ENCODE measurements around the gene LMNTD2.

Gene LMNTD2

GRCh38 chr11:587978-588380 is 27.4 kb upstream of the LMNTD2 start:
- Histone ChIP-seq H4K20me1 (peaks cover 99% of the 10 kb centered on the region), H3K4me3 (no peak overlapping the region), H3K9ac (no peak overlapping the region), H3K27me3 (no peaks in the 10 kb centered on the region), H3K9me3 (no peaks in the 10 kb centered on the region), H3K36me3 (peaks cover 99% of the 10 kb centered on the region), H3K4me2 (no peak overlapping the region), H3K4me1 (no peaks in the 10 kb centered on the region), H3K27ac (no peak overlapping the region)
- TF ChIP-seq Cebpa-rat (IDR thresholded peaks at IDR 0.05) = no peak

GRCh38 chr11:587546-587945 is 27.0 kb upstream of the LMNTD2 start:
- H3K36me3 ChIP-seq = peaks cover 99% of the 10 kb centered on the region
- no peaks in the 10 kb centered on the region for H3K9me3 ChIP-seq
- no peak for TF ChIP-seq Cebpa-rat (IDR thresholded peaks at IDR 0.05)
- no peak overlapping the region for H3K27ac ChIP-seq
- H3K9ac ChIP-seq = no peak overlapping the region
- no peak overlapping the region for H3K4me3 ChIP-seq
- no peaks in the 10 kb centered on the region for H3K4me1 ChIP-seq
- peaks cover 99% of the 10 kb centered on the region for H4K20me1 ChIP-seq
- no peak overlapping the region for H3K4me2 ChIP-seq
- H3K27me3 ChIP-seq = no peaks in the 10 kb centered on the region

GRCh38 chr11:586376-587316 is 26.1 kb upstream of the LMNTD2 start:
- TF ChIP-seq Cebpa-rat (IDR thresholded peaks at IDR 0.05) = no peak
- peaks cover 100% of the 10 kb centered on the region for H4K20me1 ChIP-seq
- H3K9me3 ChIP-seq = no peaks in the 10 kb centered on the region
- peaks cover 100% of the 10 kb centered on the region for H3K36me3 ChIP-seq
- H3K4me1 ChIP-seq = no peaks in the 10 kb centered on the region
- no peaks in the 10 kb centered on the region for H3K27me3 ChIP-seq
- no peak overlapping the region for H3K9ac ChIP-seq
- H3K27ac ChIP-seq = no peak overlapping the region
- H3K4me3 ChIP-seq = no peak overlapping the region
- no peak overlapping the region for H3K4me2 ChIP-seq

- no peak overlapping the region for H3K27ac ChIP-seq
- no peaks in the 10 kb centered on the region for H3K9me3 ChIP-seq
- peaks cover 100% of the 10 kb centered on the region for H4K20me1 ChIP-seq
- no peaks in the 10 kb centered on the region for H3K27me3 ChIP-seq
- TF ChIP-seq Cebpa-rat (IDR thresholded peaks at IDR 0.05) = no peak
- H3K4me2 ChIP-seq = no peak overlapping the region
- peaks cover 99% of the 10 kb centered on the region for H3K36me3 ChIP-seq
- H3K9ac ChIP-seq = no peak overlapping the region
- H3K4me1 ChIP-seq = peaks cover 12% of the 10 kb centered on the region
- no peak overlapping the region for H3K4me3 ChIP-seq
Measured at GRCh38 chr11:584287-584686, 23.7 kb upstream of the LMNTD2 start.

- Histone ChIP-seq H3K27me3 (no peaks in the 10 kb centered on the region), H3K4me2 (no peak overlapping the region), H3K4me3 (no peak overlapping the region), H3K36me3 (peaks cover 85% of the 10 kb centered on the region), H3K9ac (no peak overlapping the region), H3K27ac (no peak overlapping the region), H3K9me3 (no peaks in the 10 kb centered on the region), H3K4me1 (peaks cover 33% of the 10 kb centered on the region), H4K20me1 (peaks cover 100% of the 10 kb centered on the region)
- TF ChIP-seq Cebpa-rat (IDR thresholded peaks at IDR 0.05) = no peak
Measured at GRCh38 chr11:581752-582151, 21.2 kb upstream of the LMNTD2 start.

- no peaks in the 10 kb centered on the region for H3K27me3 ChIP-seq
- H3K4me2 ChIP-seq = no peak overlapping the region
- H4K20me1 ChIP-seq = peaks cover 100% of the 10 kb centered on the region
- no peaks in the 10 kb centered on the region for H3K9me3 ChIP-seq
- no peak overlapping the region for H3K27ac ChIP-seq
- no peak overlapping the region for H3K4me3 ChIP-seq
- H3K9ac ChIP-seq = no peak overlapping the region
- H3K4me1 ChIP-seq = peaks cover 33% of the 10 kb centered on the region
- TF ChIP-seq Cebpa-rat (IDR thresholded peaks at IDR 0.05) = no peak
- peaks cover 80% of the 10 kb centered on the region for H3K36me3 ChIP-seq
Measured at GRCh38 chr11:581342-581741, 20.8 kb upstream of the LMNTD2 start.

GRCh38 chr11:579830-580601 is 19.5 kb upstream of the LMNTD2 start:
- no peak overlapping the region for H3K4me2 ChIP-seq
- peak overlapping the region; percentile 34; the same call in 1 of the 2 replicates for H3K9ac ChIP-seq
- no peak overlapping the region for H3K4me3 ChIP-seq
- TF ChIP-seq Cebpa-rat (IDR thresholded peaks at IDR 0.05) = no peak
- H3K4me1 ChIP-seq = peaks cover 39% of the 10 kb centered on the region
- H4K20me1 ChIP-seq = peaks cover 91% of the 10 kb centered on the region
- H3K27me3 ChIP-seq = peaks cover 6% of the 10 kb centered on the region; the same call in 1 of the 2 replicates
- peaks cover 67% of the 10 kb centered on the region for H3K36me3 ChIP-seq
- H3K27ac ChIP-seq = no peak overlapping the region
- H3K9me3 ChIP-seq = no peaks in the 10 kb centered on the region

- Histone ChIP-seq H3K27ac (no peak overlapping the region), H3K4me1 (peaks cover 52% of the 10 kb centered on the region), H3K27me3 (peaks cover 16% of the 10 kb centered on the region), H3K9me3 (no peaks in the 10 kb centered on the region), H3K36me3 (peaks cover 52% of the 10 kb centered on the region), H3K4me2 (peak overlapping the region; percentile 100), H4K20me1 (peaks cover 77% of the 10 kb centered on the region), H3K4me3 (peak overlapping the region; percentile 86), H3K9ac (peak overlapping the region; percentile 100)
- TF ChIP-seq Cebpa-rat (IDR thresholded peaks at IDR 0.05) = no peak
Measured at GRCh38 chr11:578276-579035, 17.9 kb upstream of the LMNTD2 start.

GRCh38 chr11:577611-577894 is 17.0 kb upstream of the LMNTD2 start:
- peaks cover 52% of the 10 kb centered on the region for H3K4me1 ChIP-seq
- H4K20me1 ChIP-seq = peaks cover 68% of the 10 kb centered on the region
- H3K4me3 ChIP-seq = peak overlapping the region; percentile 86
- H3K27me3 ChIP-seq = peaks cover 16% of the 10 kb centered on the region
- peak overlapping the region; percentile 100 for H3K4me2 ChIP-seq
- TF ChIP-seq Cebpa-rat (IDR thresholded peaks at IDR 0.05) = no peak
- H3K36me3 ChIP-seq = peaks cover 43% of the 10 kb centered on the region
- peak overlapping the region; percentile 100 for H3K9ac ChIP-seq
- peak overlapping the region; percentile 100; the same call in 1 of the 2 replicates for H3K27ac ChIP-seq
- H3K9me3 ChIP-seq = no peaks in the 10 kb centered on the region
